Activated CD8-positive, alpha-beta memory T cell treated with anti-CD3 and anti-CD28 coated beads for 48 hours (primary cell): ENCODE data around the gene FAF1.

Experiments
- DNase-seq, 3 experiments: peaks; one replicate each; pipeline ENCODE4 v3.0.0-alpha.2; 2020; ENCODE audit warnings: low read depth in 2 of 3, low spot score in 2 of 3

Gene FAF1

DNA sequence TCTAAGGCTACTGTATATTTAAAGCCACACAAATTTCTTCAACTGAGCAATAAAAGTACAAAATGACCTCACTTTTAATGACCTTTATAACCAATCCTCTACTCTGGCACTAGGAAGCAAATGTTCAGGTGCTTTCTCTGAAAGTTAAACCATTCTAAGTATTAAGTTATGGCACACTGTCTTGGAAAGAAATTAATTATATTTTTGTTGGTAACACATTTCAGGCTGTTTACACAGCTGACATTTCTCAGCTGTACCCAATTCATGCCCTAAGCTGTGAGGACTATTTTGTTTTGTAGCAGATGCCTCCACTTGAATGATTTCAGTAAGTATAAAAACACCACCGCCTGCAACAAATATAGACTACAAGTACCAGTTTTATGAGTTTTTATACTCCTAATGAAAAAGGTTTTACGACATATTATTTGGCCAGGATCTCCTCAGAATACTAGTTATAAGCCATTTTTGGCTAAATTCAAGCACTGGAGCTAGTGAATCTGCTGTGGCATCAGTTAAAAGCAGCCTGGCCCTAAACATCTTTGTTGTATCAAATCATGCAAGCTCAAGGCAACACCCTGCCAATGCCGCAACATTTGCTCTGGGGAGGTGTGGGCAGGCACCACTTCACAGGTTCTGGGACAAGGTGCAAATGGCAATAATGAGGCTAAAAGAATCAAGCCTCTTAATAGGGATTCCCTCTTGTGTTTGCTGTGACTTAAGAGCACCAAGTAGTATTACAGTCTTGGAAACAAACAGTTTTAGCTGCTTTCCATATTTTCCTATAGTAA, 308.4 kb downstream of the FAF1 start:
- no peak for DNase-seq

DNA sequence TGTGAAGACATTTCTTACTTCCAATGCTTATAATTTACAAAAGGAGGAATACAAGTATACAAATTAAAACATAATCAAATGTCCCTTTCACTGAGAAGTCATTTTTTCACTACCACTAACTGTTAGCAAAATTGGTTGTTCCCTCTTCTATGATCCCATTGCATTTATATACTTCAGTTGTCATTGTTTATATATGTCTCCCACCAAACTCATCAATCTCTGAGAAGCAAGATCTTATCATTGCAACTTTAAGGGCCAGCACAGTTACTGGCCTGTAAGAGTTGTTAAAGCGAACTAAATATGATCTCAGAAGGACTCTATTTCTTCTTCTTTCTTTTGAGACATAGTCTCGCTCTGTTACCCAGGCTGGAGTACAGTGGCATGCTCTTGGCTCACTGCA, 313.5 kb downstream of the FAF1 start:
- DNase-seq: no peak

DNA sequence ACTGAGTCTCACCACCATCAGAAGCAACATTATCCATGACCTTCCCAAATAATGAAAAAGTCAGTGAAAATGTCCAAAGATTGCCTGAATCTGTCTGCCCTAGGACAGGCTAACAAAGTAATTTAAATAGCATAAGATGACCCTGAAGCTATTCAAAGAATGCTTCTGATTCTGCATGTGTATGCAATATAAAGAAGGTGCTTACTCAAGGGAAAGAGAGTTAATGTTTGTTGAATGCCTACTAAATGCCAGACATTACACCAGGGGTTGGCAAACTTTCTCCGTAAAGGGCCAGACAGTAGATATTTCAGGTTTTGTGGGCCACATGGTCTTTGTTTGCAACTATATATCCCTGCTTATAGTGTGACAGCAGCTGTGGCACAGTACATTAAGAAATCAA, 314.9 kb downstream of the FAF1 start:
- no peak for DNase-seq

DNA sequence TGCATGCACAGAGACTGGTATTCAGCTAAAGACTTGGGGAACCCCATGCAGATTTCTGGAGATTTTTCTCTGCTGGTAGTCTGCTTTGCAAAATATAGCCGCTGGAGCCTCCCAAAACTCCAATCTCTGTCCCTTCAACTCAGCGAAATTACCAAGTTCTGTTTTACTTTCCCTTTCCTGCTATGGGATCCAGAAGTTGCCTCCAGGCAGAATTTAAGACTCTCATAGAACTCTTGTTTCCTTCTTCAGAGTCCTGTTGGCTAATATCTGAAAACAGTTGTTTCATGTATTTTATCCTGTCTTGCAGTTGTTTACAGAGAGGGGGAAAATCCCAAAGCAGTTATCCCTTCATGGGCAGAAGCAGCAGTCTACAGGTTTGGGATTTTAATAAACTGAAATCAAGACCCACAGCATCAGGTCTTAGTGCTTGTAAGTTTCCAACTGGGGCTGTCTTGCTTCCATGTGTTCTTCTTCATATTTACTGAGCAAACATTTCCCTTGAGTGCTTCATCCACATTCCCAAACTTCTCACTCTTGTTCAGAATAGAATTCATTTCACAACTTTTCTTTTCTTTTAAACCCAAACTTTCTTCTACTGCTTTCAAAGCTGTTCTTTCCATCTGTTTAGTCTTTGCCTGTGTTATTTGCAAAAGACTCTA, 315.5 kb downstream of the FAF1 start:
- no peak for DNase-seq

- no peak for DNase-seq
Measured at GRCh38 chr1:50637460-50637859, 322.6 kb downstream of the FAF1 start.

DNA sequence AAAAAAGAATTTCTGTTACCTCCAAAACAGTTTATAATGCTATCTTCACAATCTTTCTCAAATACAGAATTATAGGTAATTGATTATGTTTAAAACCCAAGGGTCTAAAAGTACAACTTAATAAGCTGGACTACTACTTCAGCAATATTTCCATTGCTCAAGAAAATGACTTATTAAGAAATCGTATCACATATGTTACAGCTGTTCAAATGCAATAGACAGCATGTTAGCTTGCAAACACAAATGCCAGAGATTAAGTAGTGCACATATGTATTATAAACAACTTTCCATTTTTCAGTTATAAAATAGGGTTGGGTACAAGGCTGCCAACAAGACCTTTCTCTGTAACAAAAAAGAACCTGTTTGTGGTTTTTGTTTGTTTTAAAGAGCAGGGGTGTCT, 325.8 kb downstream of the FAF1 start:
- DNase-seq: no peak

DNA sequence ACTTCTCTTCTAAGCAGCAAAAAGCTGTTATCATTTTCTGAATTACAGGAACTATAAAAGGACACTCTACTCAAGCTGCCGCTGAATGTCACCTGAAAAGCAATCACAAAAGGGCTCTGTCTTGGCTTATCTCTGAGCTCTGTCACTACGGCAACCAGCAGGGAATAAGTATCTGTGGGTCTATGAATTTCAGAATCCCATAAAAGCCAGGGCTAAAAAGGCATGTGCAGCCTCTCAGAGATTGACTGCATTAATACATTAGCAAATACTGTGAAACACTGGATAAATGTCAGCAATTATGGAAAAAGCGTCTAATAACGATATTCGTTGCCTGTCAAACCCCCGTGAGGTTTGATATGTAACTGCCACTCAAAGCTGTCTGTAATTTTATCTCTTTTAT, 326.6 kb downstream of the FAF1 start:
- DNase-seq: no peak

- DNase-seq: no peak
Measured at GRCh38 chr1:50631161-50631560, 328.9 kb downstream of the FAF1 start.

DNA sequence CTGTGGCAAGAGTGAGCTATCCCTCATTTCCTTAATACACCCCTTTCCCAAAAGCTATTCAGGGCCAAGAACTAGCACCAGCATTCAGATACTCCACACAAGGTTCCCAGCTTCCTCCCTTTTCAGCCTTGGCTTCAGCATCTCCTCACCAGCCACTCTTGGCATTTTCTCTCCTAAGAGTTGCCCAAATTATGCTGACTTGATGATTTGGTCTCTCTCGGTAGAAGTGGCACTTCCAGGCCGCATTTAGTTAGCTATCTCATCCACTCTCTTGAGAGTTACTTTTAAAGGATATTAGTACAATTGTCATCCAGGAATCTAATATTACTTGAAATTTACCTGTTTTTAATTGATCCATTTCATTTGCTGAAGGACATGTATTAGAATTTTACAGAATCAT, 337.8 kb downstream of the FAF1 start:
- no peak for DNase-seq

DNA sequence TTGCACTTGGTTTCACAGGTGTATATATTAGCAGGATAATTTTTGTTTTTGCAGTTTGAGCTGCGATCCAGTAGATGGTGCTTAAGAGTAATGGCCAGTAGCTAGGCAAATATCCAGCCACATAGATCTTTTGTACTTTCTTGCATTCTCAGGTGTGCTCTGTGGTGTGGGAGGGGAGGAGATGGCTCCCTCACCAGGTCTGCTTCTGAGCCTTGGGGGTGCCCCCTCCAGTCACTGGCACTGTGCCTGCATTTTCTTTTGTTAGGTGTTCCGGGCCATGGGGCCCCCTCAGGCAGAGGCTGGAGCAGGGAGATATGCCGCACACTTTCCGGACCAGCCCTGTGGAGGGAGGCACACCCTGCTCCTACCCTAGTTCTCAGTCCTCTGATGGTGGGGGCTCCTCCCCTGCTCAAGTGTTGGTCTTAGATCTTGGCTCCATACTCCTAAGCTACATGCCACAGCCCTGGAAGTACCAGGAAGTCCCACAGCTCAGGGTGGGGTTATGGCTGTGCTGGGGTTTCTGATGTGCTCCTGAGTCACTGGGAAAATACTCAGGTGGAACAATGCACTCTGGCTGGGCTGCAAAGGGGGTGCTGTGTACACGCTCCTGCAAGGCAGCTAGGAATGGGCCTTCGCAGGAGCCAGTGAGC, 339.3 kb downstream of the FAF1 start:
- no peak for DNase-seq

GRCh38 chr1:50615036-50615750, 344.9 kb downstream of the FAF1 start:
- no peak for DNase-seq

DNA sequence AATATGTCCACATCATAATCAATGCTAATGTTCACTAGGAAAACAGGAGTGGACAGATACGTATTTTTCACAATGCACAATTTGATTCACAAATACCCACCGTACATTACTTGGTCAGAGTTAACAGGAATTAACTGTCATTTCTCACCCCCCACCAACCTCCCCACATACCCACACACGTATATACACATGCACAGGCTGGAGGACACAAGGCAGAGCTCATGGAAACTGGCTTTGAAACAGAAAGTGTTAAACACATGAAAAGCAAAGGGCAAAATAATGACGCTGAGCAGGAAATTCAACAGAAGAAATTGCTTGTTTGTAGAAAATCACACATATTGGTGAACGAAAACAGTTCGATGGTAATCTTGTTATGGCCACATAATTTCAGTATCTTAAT, 348.4 kb downstream of the FAF1 start:
- no peak for DNase-seq

- DNase-seq: no peak
Measured at GRCh38 chr1:50610563-50610962, 349.5 kb downstream of the FAF1 start.

GRCh38 chr1:50609508-50609907, 350.6 kb downstream of the FAF1 start:
- DNase-seq: no peak

DNA sequence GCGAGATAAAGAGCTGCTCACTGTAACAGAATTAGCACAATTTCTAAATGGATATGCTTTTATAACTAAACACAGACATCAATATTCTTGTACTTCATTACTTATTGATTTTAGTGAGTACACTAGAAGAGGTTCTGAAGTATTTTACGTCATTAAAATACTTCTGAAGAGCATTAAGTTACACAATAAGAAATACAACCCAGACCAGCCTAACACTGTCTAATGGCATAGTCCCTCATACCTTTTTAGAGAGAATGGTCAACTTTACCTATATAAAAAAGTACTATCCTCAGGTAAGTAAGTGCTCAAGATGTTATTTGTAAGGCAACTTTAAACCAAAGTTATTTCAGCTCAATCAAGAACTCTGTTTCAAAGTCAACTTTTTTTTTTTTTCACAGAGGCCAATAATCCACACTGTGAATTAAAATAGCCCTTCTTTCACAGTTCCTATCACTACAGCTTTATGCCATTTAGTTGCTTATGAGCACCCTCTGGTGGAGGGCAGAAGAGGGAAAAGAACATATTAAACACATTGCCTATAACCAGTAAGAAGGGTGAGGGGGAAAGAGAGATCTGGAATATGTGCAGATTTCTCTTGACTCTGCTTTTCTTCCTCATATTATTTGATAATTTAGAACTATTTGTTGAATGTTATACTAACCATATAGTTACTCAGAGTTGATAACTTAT, 354.7 kb downstream of the FAF1 start:
- no peak for DNase-seq

DNA sequence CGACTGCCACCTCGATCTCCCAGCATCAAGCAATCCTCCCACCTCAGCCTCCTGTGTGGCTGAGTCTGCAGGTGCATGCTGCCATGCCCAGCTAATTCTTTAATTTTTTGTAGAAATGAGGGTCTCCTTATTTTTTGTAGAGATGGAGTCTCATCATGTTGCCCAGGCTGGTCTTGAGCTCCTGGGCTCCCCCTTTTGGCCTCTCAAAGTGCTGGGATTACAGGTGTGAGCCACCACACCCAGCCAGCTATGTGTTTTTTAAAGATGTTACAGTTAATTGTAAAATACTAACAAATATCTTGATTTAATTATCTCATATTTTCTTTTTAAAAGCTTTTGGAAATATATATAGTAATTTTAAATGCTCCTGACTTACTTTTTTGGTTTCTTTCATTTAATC, 355.5 kb downstream of the FAF1 start:
- no peak for DNase-seq

DNA sequence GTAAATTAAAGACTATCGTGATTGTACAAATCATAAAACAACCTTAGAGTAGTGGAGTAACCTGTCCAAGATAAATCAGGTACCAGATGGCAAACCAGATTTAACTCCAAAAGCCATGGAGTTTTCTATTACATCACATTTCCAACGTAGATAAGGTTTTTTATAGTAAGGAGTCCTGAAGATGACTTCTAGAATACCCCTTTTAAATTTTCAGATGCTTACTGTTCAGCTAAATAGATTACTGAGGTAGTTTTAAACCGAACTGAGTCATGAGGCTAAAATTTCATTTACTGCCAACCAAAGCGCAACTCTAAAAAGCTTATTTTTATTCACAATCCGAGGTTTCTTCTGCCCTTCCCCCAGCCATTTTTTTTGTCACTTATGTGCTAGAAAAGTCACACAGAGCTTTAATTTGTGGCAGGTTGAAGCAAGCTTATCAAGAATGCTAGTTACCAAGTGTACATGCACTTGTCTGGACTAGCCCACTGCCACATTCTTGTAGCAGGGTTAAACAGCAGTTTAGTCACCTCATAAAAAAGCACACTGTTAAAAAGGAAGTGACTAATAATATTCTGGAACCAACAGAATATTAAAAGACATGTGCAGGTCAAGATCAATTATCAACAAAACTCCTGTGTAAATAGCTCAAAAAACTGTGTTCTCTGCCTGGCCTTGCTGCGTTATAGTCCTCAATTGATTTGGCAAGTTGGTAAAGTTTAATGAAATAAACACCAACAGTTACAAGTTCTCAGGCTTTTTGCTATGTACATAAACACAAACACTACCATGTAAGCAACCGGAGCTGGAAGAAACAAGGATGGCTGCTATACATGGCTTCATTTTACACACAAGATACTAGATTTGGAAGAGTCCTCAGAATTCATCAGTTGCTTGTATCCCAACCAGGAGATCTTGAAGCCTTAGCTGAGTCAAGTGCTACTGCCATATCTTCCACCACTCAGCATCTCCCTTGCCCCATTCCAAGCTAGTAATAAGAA, 356.5 kb downstream of the FAF1 start:
- no peak for DNase-seq

DNA sequence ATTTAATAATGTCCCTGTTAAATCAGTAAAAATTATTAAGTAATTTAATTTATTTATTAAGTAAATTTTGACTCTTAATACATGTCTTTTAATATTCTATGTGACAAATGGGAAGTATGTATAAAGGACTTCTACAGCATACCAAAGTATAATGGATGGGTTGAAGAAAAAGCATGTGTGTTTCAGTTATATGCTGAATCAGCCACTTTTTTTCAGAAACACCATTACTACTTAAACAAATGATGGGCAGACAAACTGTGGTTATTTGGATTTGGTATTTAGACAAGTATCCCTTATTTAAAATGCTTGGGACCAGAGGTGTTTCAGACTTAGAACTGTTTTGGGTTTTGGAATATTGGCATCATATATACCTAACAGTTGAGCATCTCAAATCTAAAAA, 360.5 kb downstream of the FAF1 start:
- no peak for DNase-seq

DNA sequence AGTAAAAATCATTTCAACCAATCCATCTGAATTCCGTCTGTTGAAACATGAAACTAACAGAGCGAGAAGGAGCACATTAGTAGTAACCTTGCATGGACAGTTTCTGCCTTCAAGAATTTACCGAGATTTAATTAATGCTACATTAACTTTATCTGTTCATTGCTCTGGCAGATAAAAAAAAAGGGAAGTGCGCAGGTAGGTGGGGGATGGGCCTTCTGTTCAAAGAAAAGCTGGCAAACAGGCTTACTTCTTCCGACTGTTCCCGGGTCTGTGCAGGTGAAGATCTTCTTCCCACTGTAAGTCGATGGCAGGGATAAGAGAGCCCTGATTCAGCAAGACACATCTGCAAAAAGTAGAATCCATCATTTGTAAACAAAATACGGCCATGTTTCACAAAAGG, 364.2 kb downstream of the FAF1 start:
- no peak for DNase-seq

DNA sequence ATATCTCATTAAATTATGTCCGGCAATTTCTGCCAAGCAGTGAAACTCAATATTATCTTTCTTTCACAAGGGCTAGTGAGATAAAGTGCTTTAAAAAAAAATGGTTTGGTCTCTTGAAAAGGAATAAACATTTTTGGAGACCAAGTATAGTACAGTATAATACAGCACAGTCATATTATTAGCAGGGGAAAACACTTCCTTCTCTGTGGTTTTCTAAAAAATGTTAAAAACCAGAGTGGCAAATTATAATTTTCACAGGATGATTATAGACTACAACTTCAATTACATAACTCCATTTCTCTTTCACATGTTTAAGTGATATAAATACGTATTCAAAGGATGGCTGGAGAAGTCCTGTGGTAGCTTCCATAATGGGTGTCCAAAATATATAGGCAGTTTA, 366.6 kb downstream of the FAF1 start:
- no peak for DNase-seq
